ENCODE results near the gene ZFYVE9.
"Not testable (repeated sequence)": the region's sequence is repeated elsewhere in the genome, so short reads cannot be mapped to it uniquely, and the experiment has no call there.

ZFYVE9 gene

GRCh38 chr1:52150445-52150844, 8.6 kb downstream of the ZFYVE9 start:
- DNase-seq: not testable (repeated sequence)

DNA sequence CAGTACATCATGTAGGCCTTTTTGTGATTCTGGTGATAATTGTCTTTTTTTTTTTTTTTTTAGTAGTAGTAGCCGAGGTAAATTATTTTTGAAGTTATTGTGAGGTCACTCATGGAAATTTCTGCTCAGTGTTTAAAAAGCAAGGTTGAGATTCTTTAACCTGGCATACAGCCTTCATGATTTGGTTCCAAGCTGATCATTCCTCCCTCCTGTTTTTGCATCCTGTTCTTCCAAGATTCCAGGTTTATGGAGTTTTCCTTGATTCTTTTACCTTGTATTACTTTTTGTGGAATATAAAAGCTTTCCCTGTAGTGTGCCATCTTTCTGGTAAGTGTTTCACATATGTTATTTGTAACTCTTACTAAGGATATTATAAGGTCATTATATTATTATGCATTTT, 9.1 kb downstream of the ZFYVE9 start:
- DNase-seq: no peak

DNA sequence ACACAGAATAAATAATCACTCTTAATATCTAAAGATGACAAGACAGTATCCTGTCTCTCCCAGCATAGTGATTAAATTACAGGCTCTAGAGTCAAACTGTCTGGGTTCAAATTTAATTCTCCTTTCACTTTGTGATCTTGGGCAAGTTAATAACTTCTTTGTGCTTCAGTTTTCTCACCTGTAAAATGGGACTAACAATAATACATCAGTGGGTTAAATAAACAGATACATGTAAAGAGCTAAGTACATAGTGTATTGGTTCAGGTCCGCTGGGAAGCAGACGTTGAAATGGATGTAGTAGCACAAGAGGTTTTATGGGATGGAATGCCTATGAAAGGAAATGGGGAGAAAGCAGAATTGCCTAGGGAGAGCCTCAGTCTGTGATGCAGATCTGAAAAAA, 10.7 kb downstream of the ZFYVE9 start:
- DNase-seq: no peak

DNA sequence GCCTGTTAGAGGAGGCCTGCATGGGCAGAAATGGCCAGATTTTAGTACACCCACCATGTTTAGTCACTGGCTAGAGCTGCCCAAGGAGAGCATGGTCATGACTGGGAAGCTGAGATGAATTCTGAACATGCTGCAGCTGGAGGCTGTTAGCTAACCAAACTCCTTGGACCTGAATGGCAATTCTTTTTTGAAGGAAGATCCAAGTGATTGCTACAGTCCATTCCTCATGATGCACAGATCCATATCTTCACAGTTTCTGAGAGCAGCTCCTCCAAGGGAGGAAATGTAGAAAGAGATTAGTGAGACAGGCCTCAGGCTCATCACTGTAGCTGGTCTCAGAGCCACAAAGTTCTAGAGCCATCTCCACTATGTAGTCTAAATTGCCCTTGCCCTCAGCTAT, 11.1 kb downstream of the ZFYVE9 start:
- no peak for DNase-seq

GRCh38 chr1:52153898-52154297, 12.0 kb downstream of the ZFYVE9 start:
- no peak for DNase-seq

DNA sequence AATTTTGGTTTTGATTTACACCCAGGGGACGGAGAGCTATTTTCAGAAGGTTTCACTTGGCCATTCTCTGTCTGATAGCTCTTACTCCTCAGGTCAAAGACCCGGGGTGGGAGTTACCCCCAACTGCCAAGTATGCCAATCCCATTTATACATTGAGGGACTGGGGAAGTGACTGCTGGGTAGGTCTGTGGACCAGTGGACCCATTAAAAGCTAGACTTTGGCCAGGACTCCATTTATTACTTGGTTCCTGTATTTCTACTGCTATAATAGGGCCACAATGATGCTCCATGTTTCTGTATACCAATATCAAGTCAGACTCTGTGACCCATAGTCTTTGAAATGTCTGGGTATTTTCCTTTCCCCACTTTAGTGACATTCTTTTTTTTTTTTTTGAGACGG, 14.6 kb downstream of the ZFYVE9 start:
- no peak for DNase-seq

DNA sequence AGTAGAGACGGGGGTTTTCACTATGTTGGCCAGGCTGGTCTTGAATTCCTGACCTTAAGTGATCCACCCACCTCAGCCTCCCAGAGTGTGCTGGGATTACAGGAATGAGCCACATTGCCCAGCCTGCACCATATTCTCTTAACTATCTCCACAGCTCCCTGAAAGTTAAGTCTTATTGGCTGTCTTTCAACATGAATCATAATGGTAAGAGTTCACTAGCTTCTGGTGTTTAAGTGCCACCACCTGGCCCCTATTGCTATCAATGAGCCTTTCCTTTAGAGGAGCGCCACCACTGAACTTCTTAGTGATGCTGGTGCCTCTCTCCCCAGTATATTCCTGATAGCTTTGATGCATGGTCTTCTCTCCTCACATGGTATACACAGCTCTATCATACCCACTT, 15.7 kb downstream of the ZFYVE9 start:
- no peak for DNase-seq

DNA sequence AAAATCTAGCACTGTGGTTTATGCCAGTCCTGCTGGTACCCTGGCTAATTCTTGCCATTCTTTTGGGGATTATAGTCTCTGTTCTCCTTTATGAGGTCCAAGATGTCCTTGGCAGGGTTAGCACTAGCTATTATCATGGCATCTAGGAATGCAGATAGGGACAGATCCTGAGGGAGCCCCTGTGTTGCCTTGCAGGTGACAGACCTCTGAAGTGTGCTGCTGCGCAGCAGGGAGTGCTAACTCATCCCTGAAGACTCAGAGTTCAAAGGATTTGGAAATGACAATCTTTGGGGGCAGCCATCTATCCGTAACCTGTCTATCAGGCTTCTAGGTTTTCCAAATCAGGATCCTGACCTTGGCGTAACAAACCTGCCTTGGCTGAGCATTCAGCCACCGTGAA, 16.3 kb downstream of the ZFYVE9 start:
- DNase-seq: no peak

DNA sequence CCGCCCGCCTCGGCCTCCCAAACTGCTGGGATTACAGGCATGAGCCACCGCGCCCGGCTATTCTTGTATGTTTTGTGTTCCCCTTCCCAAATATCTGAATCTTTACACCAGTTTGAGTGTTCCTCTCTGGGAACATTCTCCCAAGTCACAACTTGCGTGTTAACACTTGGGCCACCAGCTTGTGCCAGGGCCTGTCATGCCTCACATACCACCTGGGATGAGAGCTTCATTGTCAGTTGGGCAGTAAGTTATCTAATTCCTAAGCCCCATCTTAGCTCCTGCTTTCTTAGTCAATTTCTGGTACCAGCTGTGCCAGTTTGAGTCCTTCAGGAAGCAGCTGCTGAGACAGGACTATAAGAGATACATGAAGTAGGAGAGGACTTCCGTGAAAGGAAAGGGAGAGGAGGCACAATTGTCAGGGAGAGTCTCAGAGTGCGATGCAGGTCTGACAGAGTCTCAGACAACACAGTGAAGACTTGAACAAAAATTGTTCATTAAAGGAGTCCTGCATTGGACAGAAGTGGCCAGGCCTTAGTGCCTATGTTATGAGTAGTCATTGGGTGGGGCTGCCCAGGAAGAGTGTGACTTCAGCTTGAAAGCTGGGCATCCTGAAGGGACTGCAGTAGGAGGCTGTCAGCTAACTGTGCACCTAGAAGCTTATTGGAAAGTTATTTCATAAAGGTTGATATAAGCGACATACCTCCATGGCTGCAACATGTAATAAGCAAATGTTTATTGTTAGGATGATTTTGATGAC, 17.3 kb downstream of the ZFYVE9 start:
- no peak for DNase-seq

- no peak for DNase-seq
Observed at GRCh38 chr1:52162947-52163346, 21.1 kb downstream of the ZFYVE9 start.

DNA sequence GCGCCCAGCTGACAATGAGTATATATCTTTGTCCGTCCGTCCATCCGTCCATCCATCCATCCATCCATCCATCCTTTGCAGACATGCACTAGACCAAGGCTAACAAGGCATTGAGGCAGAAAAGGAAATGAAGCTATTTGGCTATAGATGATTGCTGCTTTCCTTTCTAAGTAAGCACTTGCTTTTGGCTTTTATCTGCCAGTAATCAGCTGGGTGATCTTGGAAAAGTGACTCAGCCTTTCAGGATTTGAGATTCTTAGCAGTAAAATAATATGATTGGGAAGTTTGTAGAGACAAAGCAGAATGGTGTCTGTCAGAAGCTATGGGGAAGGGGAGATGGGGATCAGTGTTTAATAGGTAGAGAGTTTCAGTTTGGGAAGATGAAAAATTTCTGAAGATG, 22.7 kb downstream of the ZFYVE9 start:
- DNase-seq: no peak

DNA sequence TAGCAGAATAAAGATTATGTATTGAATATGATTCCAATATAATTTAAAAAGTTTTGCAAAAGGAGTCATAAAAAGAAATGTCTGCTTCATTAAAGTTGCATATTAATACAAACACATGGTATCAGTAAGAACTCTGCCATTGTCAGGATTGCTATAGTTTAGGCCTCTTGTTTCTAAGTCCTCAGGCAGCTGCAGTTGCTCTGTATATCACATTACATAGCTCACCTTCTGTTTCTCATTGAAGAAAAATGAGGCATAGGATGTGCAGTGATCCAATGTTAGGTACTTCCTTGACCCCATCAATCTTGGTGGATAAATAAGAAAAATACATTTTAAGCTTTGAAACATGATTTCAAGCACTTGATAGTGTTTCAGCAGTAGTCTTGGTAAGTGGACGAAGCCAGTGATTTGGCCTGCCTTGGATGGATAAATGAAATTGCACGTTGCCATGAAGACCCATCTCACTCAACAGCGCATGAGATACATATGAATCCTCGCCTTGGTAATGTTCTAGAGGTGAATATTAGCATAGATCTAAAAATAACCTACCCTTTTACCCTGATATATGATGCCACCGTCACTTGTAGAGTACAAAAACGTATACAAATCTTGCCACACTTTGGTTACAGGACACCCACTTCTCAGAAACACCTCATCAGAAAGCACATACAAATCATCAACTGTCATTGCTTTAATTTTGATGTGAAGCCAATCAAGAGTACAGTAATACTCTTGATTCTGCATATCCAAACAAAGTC, 25.3 kb downstream of the ZFYVE9 start:
- no peak for DNase-seq

GRCh38 chr1:52168373-52169080, 26.6 kb downstream of the ZFYVE9 start:
- DNase-seq: no peak

DNA sequence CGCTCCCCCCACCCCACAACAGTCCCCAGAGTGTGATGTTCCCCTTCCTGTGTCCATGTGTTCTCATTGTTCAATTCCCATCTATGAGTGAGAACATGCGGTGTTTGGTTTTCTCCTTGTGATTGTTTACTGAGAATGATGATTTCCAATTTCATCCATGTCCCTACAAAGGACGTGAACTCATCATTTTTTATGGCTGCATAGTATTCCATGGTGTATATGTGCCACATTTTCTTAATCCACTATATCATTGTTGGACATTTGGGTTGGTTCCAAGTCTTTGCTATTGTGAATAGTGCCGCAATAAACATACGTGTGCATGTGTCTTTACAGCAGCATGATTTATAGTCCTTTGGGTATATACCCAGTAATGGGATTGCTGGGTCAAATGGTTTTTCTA, 29.3 kb downstream of the ZFYVE9 start:
- DNase-seq: not testable (repeated sequence)

- no peak for DNase-seq
Observed at GRCh38 chr1:52179073-52179472, 37.2 kb downstream of the ZFYVE9 start.

DNA sequence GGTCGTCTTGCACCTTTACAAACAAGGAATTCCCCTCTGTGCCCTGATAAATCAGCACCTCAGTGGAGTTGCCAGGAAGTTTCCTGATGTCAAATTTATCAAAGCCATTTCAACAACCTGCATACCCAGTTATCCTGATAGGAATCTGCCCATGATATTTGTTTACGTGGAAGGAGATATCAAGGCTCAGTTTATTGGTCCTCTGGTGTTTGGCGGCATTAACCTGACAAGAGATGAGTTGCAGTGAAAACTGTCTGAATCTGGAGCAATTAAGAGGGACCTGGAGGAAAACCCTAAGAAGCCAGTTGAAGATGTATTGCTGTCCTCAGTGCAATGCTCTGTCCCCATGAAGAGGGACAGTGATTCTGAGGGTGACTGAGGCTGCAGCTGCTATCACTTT, 38.3 kb downstream of the ZFYVE9 start:
- DNase-seq: no peak

DNA sequence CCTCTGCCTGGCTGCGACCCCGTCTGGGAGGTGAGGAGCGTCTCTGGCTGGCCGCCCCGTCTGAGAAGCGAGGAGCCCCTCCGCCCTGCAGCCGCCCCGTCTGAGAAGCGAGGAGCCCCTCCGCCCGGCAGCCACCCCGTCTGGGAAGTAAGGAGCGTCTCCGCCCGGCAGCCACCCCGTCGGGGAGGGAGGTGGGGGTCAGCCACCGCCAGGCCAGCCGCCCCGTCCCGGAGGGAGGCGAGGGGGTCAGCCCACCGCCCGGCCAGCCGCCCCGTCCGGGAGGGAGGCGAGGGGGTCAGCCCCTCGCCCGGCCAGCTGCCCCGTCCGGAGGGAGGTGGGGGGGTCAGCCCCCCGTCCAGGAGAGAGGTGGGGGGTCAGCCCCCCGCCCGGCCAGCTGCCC, 39.9 kb downstream of the ZFYVE9 start:
- DNase-seq: not testable (repeated sequence)

DNA sequence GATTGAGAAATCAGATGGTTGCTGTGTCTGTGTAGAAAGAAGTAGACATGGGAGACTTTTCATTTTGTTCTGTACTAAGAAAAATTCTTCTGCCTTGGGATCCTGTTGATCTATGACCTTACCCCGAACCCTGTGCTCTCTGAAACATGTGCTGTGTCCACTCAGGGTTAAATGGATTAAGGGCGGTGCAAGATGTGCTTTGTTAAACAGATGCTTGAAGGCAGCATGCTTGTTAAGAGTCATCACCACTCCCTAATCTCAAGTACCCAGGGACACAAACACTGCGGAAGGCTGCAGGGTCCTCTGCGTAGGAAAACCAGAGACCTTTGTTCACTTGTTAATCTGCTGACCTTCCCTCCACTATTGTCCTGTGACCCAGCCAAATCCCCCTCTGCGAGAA, 40.4 kb downstream of the ZFYVE9 start:
- not testable (repeated sequence) for DNase-seq

DNA sequence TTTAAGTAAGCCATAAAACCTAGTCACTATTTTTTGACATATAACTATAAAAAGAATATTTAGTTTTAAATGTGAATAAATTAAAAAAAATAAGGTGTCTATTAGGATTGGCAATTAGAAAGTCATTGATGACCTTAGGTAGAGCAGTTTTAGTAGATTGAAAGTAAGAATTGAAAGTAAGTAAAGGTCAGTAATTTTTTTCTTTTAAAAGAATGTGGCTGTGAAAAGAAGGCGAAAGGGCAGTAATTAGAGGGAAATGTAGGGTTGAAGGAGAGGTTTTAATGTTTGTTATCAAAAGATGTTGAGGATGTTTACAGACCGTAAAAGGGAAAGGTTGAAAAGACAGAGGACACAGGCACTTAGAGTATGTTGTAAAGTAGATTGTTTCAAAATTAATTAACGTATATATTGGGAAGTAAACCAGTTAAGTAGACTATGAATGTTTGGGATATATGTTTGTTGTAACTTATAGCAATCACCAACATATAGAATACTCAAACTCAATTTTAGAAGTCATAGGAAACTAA, 41.0 kb downstream of the ZFYVE9 start:
- no peak for DNase-seq

DNA sequence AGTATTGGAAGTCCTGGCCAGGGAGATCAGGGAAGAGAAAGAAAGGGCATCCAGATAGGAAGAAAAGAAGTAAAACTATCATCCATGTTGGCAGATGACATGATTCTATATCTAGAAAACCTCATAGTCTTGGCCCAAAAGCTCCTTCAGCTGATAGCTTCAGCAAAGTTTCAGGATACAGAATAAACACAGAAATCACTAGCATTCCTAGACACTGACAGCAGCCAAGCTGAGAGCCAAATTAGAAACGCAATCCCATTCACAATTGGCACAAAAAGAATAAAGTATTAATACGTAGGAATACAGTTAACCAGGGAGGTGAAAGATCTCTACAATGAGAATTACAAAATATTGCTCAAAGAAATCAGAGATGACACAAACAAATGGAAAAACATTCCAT, 44.6 kb downstream of the ZFYVE9 start:
- DNase-seq: no peak

DNA sequence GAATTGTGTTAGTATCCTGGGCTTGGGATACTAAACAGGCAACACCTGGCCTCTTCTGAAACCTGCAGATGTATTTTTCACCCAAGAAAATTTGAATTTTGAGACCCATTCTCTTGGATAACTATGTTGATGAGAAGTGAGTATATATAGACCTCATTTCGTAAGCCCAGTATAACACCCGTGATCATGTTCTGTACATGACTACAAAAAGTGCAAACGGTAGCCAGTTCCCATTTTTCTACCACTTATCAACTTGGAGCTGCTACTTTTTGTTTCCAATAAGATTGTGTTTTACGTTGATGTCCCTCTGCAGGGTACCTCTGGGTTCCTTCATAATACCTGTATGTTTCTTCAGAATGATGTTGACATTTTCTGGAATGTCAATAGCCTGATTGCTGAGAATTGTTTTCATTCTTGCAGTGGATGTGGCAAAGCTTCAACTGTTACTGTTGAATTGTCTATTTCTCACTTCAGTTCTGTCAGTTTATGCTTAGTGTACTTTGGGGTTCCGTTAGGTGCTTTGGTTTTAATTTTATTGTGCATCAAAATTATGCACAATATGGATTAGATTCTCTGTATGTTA, 48.1 kb downstream of the ZFYVE9 start:
- DNase-seq: peak; percentile 23

GRCh38 chr1:52190500-52191252, 48.8 kb downstream of the ZFYVE9 start:
- no peak for DNase-seq

Data from inflammatory macrophage treated with lipopolysaccharide for 4 hours (primary cell).